GM13977 (cell line): Measurements from ENCODE around the gene SLC43A2.
A peak's percentile ranks its signal among the peaks of the same experiment; 100 is the strongest.
"Not testable (repeated sequence)": the region's sequence is repeated elsewhere in the genome, so short reads cannot be mapped to it uniquely, and the experiment has no call there.

Experiments
- DNase-seq: peaks from one replicate; pipeline ENCODE4 v3.0.0; 2012; ENCODE audit warnings: low spot score
- in situ Hi-C: fragments of 300-500 bp; cut with MboI; formaldehyde crosslinking; loops from one replicate; pipeline ENCODE4 v1.12.0; 2022; ENCODE audit warnings: low sequenced_read_pairs, low pct_unique_long_range_greater_than_20kb, mixed read lengths, inconsistent platforms; ENCODE audit not compliant: unreplicated experiment
- TF ChIP-seq, protein P1 (sequence below): IDR thresholded peaks from 2 replicates; pipeline ENCODE4 v1.5.1; 2012; ENCODE audit warnings: mild to moderate bottlenecking, control low read depth; ENCODE audit not compliant: insufficient read depth; ENCODE audit errors: extremely low read depth, missing control alignments

Gene SLC43A2

GRCh38 chr17:1539811-1540210 lies 88.8 kb downstream of the SLC43A2 start:
- no peak for DNase-seq
- in situ Hi-C loops, result no loop called here
- TF ChIP-seq, protein P1, sequence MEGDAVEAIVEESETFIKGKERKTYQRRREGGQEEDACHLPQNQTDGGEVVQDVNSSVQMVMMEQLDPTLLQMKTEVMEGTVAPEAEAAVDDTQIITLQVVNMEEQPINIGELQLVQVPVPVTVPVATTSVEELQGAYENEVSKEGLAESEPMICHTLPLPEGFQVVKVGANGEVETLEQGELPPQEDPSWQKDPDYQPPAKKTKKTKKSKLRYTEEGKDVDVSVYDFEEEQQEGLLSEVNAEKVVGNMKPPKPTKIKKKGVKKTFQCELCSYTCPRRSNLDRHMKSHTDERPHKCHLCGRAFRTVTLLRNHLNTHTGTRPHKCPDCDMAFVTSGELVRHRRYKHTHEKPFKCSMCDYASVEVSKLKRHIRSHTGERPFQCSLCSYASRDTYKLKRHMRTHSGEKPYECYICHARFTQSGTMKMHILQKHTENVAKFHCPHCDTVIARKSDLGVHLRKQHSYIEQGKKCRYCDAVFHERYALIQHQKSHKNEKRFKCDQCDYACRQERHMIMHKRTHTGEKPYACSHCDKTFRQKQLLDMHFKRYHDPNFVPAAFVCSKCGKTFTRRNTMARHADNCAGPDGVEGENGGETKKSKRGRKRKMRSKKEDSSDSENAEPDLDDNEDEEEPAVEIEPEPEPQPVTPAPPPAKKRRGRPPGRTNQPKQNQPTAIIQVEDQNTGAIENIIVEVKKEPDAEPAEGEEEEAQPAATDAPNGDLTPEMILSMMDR, result no peak

DNA sequence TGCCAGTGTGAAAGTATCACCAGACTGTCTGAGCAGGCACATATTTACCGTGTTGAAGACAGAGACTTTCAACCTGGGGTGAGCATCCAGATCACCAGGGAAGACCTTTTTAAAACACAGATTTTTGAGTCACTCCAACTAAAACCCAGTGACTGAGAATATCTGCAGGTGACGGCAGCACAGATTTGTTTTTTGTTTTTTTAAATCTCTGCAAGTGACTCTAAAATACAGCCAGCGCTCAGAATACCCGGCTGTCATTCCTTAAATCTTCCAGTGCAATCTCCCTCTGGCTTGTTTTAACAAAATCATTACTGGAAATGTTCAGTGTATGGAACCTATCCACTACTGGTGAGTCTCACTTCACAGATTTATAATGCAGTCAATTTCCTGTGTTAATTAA lies 92.9 kb downstream of the SLC43A2 start:
- in situ Hi-C loops, result no loop called here
- TF ChIP-seq, protein P1, result no peak
- DNase-seq, result no peak

- TF ChIP-seq, protein P1, result no peak
- in situ Hi-C loops, result no loop called here
- DNase-seq, result no peak
These were observed 94.8 kb downstream of the SLC43A2 start for GRCh38 chr17:1533661-1534325.

GRCh38 chr17:1532836-1533602 lies 95.6 kb downstream of the SLC43A2 start:
- TF ChIP-seq, protein P1, result peak; percentile 51
- DNase-seq, result no peak
- in situ Hi-C loops, result no loop called here

GRCh38 chr17:1529863-1530262 lies 98.8 kb downstream of the SLC43A2 start:
- DNase-seq, result no peak
- in situ Hi-C loops, result no loop called here

DNA sequence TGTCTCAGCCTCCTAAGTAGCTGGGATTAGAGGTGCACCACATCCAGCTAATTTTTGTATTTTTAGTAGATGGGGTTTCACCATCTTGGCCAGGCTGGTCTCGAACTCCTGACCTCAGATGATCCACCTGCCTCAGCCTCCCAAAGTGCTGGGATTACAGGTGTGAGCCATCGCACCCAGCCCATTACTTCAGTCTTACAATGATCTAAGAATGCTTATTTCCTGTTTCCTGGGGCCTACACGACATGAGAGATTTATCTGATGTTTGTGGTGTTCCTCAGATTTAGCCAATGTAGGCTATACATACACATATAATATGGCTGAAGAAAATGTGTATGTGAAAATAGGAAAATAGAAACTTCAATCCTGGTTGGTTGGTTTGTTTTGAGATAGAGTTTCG lies 101.8 kb downstream of the SLC43A2 start:
- DNase-seq, in situ Hi-C loops: not testable (repeated sequence)

More at GRCh38 chr17:1529863-1530262, 98.8 kb downstream of the SLC43A2 start:
- TF ChIP-seq, protein P1, result no peak

DNA sequence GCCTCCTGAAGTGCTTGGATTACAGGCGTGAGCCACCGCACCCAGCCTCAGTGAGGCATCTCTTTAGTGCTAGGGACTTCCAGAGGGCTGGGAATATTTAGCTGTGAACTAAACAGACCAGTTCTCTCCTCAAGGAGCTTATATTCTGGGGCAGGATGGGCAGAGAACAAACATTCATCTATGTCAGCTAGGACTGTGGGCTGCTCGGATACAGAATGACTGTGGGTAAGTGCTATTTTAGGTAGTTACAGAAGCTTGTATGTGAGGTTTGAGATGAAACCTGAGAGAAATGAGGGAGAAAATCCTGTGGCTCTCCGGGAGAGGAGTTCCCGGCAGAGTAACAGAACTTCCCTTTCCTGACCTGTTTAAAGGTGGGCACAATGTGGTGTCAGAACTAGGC lies 106.0 kb downstream of the SLC43A2 start:
- TF ChIP-seq, protein P1, result no peak
- no peak for DNase-seq
- in situ Hi-C loops, result no loop called here
